WI38 (cell line): Measurements from ENCODE around the gene TMEM219.

Experiments
- H3K4me3 ChIP-seq: 2 replicates; pipeline ENCODE4 v1.5.1; 2011; ENCODE audit warnings: low read depth, mild to moderate bottlenecking, control low read depth, low read length
- CTCF ChIP-seq: IDR thresholded peaks from 2 replicates; pipeline ENCODE4 v1.5.1; 2012; ENCODE audit warnings: low read depth, mild to moderate bottlenecking, control low read depth, low read length

The TMEM219 gene

GRCh38 chr16:29988346-29989075 lies 26.6 kb downstream of the TMEM219 start:
- no peak for TF ChIP-seq CTCF
- no peak overlapping the region for H3K4me3 ChIP-seq

GRCh38 chr16:29989111-29989858 lies 27.4 kb downstream of the TMEM219 start:
- no peak overlapping the region for H3K4me3 ChIP-seq
- no peak for TF ChIP-seq CTCF

- TF ChIP-seq CTCF = no peak
- no peak overlapping the region for H3K4me3 ChIP-seq
These were observed 28.2 kb downstream of the TMEM219 start for GRCh38 chr16:29990034-29990433.

- no peak overlapping the region for H3K4me3 ChIP-seq
- no peak for TF ChIP-seq CTCF
These were observed 29.1 kb downstream of the TMEM219 start for GRCh38 chr16:29990883-29991570.

GRCh38 chr16:29991571-29991904 lies 29.7 kb downstream of the TMEM219 start:
- TF ChIP-seq CTCF = no peak
- no peak overlapping the region for H3K4me3 ChIP-seq

GRCh38 chr16:29992344-29992967 lies 30.6 kb downstream of the TMEM219 start:
- H3K4me3 ChIP-seq = no peak overlapping the region
- TF ChIP-seq CTCF = no peak
